Measurements from ENCODE around the gene DUSP28.

The DUSP28 gene

DNA sequence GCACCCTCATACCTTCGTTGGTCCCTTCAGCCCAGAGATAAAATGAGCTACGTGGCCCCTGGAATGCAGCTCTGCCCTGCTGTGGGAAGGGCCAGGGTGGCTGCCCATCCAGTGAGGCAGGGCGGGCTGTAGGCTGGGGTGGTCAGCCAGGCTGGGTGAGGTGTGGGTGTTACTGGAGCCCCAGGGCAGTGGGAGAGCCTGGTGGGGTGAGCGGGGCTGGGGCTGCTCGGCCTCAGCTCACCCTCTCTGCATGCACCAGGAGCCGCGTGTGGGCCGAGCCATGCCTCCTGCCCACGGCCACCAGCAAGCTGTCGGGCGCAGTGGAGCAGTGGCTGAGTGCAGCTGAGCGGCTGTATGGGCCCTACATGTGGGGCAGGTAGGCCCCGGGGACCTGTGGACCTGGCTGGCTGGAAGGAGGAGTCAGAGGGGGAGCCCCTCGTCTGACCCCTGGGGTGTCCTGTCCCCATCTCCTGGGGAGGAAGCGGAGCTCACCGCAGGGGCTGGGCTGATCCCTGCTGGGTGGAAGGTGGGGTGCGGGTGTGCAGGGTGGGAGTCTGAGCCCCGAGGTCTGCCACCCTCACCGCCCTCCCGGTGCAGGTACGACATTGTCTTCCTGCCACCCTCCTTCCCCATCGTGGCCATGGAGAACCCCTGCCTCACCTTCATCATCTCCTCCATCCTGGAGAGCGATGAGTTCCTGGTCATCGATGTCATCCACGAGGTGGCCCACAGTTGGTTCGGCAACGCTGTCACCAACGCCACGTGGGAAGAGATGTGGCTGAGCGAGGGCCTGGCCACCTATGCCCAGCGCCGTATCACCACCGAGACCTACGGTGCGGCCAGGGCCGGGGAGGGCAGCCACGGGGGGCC, 13.6 kb downstream of the DUSP28 start:
- no peak for DNase-seq

DNA sequence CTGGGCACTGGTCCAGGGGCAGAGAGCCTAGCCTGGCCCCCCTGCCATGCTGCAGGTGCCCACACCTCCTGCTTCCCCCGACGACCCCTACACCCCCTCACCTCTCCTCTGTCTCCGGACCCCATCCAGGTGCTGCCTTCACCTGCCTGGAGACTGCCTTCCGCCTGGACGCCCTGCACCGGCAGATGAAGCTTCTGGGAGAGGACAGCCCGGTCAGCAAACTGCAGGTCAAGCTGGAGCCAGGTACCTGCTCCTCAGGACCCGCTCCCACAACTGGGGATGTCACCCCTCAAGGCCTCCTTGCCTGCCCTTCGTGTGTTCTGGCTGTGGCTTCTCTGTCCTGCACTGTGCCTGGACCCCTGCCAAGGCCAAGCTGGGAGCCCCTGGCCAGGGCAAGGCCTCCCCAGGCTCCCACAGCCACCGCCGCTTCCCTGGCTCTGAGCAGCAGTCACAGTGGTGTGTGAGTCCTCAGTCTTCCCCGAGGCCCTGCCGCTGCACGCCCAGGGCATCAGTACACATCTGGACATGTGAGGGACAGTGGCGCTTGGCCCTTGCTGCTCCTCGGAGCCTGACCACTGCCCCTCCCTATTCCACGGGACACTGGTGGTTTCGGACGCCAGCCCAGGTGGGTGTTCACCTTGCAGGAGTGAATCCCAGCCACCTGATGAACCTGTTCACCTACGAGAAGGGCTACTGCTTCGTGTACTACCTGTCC, 14.4 kb downstream of the DUSP28 start:
- no peak for DNase-seq

DNA sequence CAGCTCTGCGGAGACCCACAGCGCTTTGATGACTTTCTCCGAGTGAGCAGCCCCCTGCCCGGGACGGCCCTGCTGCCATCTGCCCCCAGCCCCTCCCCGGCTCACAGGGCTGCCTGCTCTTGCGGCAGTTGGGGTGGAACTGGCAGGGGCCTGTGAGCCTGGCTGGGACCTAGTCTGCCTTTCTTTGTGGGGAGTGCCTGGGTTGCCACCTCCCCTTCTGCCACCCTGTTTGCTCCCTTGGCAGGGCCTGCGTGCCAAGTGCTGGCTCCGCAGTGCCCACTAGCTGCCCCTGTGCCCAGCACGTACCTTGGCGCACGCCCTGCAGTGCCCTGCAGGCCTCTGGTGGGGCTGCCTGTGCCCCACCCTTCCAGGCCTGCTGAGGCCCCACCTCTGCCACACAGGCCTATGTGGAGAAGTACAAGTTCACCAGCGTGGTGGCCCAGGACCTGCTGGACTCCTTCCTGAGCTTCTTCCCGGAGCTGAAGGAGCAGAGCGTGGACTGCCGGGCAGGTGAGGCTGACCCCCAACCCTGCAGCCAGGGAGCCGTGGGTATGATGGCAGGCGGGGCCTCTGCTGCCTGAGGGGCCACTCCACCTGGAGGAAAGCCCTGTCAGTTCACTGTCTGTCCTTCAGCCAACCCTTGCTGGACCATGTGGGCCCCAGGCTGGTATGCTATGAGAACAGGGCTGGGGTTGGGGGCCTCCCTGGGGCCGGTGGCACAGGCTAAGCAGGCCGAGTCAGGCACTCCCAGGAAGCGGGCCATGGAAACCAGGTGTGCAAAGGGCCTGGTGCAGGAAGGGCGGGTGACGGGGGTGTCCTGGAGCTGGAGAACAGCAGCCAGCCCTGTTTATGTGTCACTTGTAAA, 15.2 kb downstream of the DUSP28 start:
- DNase-seq: no peak

DNA sequence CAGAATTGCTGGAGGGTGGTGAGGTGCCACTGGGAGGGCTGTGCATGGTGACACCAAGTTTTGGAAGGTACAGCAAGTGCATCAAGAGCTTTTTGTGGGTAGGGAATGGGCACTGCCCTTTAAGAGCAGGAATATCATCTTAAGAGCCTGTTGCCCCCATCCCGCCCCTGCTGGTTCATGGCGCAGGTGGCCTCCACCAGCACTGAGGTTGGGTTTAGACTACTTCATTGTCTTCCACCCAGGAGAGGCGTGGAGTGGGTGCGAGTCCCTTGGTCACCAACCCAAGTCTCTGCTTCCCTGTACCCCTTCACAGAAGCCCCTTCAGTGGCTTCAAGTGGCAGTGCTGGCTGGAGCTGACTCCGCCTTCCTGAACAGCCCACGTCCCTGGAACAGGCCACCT, 15.9 kb downstream of the DUSP28 start:
- no peak for DNase-seq

DNA sequence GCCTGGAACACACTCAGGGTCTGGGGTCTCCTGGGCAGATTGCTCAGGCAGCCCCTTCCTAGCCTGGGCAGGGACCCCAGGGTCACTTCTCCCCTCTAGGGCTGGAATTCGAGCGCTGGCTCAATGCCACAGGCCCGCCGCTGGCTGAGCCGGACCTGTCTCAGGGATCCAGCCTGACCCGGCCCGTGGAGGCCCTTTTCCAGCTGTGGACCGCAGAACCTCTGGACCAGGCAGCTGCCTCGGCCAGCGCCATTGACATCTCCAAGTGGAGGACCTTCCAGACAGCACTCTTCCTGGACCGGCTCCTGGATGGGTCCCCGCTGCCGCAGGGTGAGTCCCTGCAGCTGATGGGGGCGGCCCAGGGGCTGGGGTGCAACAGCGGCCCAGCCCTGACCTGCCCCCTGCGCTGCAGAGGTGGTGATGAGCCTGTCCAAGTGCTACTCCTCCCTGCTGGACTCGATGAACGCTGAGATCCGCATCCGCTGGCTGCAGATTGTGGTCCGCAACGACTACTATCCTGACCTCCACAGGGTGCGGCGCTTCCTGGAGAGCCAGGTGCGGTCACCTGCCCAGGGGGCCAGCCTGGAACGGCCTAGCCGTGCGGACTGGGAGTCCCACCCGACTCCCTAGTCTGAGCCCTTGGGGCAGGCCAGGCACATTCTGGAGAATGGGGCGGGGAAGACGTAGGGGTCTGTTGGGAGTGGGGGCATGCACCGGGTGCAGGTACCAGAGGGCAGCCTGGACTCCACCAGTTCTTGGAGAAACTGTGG, 16.5 kb downstream of the DUSP28 start:
- DNase-seq: no peak

DNA sequence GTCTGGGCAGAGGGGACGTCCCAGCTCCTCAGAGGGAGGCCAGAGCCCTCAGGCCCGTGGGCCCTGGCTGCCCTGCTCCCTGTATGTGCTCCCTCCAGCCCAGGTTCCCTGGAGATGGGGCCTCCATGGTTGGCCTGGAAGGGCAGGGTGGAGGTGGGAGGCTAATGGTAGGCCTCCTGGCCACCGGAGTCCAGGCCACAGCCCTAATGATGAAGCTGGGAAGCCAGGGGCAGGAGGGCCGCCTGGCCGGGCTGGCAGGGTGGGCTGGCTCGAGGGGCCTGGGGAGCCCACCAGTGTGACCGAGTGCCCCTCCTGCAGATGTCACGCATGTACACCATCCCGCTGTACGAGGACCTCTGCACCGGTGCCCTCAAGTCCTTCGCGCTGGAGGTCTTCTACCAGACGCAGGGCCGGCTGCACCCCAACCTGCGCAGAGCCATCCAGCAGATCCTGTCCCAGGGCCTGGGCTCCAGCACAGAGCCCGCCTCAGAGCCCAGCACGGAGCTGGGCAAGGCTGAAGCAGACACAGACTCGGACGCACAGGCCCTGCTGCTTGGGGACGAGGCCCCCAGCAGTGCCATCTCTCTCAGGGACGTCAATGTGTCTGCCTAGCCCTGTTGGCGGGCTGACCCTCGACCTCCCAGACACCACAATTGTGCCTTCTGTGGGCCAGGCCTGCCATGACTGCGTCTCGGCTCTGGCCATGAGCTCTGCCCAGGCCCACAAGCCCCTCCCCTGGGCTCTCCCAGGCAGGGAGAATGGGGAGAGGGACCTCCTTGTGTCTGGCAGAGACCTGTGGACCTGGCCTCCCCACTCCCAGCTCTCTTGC, 17.3 kb downstream of the DUSP28 start:
- no peak for DNase-seq

DNA sequence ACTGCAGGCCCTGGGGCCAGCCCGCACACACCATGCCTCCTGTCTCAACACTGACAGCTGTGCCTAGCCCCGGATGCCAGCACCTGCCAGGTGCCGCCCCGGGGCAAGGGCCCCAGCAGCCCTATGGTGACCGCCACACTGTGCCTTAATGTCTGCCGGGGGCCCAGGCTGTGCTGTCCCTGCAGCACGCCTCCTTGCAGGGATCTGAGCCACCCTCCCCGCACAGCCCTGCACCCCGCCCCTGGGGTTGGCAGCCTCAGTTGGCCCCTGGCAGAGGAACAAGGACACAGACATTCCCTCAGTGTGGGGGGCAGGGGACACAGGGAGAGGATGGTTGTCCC, 17.9 kb downstream of the DUSP28 start:
- no peak for DNase-seq

DNA sequence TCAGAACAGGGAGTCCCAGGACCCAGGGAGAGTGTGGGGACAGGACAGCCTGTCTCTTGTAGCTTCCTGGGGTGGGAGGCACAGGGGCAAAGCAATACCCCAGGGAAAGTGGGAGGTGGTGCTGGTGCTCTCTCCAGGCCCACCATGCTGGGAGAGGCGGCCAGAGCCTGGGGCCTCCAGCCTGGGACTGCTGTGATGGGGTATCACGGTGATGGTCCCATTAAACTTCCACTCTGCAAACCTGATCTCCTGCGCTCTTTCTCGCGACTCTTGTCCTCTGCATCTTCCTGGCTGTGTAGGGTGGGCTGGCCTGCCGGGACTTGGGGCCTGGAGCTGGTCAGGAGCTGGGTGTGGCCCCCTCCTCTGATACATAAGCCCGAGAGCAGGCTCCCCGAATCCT, 18.3 kb downstream of the DUSP28 start:
- DNase-seq: no peak

DNA sequence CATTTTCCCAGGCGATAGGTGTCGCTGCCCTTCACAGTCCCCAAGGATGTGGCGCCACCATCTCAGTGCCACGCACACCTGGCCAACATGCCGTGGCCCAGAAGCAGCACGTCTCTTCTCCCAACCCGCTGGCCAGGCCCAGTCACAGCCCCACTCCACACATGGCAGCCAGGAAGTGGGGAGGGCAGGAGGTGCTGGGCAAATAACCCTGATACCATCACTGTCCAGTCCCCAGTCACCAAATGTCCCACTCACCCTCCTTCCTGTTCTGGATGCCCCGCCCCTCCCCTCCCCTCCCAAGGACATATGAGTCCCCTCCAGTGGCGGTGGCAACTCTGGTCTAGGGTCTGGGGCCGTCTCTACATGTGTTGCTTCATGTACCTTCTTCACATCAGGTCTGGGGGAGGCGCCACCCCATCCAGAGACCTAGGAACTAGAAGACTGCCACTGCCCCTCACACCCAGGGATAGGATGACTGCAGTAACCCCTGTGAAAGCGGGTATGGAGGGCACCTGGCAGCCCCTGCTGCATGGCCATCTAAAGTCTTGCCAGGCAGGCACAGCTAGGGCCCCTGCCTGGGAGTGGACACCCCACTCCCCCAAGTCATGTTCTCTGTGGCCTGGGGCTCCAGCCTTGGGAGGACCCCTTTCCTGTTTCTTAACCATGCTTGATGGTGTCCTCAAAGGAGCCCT, 19.1 kb downstream of the DUSP28 start:
- DNase-seq: no peak

DNA sequence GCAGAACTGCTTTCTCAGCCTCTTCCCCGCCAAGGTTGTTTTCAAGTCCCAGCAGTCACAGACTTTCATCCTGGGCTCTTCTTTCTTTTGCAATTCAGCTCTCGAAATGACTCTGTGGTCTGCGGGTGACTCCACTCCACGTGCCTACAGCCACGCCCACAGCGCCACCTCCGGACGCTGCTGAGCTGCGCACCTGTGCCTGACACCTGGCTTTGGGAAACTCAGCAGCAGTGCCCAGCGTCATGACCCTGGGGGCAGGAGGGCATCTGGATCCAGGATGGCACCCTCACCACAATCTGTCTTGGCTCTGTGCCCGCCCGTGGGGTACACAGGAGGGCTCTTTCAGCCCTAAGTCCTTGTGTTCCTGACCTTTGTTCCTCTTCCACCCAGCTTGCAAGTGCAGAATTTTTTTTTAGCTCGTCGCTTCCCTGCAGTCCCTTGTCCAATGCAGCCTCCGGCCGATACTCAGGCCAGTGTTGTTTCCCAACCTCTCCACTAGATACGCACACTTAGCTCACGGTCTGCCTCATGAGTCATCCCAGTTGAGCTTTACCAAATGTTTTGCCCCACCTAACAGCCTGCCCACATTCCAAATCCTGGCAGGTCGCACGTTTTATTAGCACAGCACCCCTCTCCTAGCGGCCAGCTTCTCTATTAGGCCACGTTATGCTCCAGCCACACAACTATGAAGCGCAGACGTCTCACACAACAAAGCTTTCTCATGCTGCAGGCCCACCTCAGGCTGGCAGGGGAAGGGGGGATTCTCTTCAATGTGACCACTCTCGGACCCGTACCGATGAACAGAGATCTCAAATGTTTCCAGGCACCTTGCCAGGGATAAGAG, 19.8 kb downstream of the DUSP28 start:
- DNase-seq: no peak

DNA sequence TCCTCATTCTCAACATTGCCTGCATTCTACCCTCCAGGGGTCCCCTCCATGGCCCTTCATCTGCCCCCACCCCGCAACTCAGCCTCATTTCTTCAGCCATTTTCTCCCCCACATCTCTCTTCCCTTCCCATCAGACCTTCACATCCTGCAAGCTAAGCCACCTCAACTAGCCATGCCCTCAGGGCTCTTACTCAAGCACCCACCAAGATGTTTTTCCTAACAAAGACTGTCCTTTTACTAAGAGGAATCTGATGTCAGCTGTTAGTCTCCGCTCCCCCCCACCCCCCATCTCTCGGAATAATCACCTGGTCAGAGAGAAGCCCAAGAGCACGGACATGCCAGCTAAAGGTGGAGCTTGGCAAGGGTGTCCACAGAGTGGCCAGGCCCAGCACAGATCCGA, 21.7 kb downstream of the DUSP28 start:
- no peak for DNase-seq

DNA sequence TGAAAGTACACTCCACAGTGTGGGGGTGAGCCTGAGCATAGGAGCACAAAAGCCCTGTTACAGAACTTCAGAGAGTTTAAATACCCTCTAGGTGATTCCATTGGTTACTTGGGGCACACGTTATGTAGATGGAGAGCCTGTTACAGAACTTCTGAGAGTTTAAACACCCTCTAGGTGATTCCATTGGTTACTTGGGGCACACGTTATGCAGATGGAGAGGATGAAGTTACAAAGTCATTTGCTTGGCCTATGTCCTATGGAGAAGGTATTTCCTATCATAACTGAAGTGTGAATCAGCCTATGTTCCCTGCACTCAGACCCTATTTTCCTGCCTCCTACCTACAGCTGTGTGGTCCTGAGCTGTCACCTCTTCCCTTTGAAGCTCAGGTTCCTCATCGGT, 22.6 kb downstream of the DUSP28 start:
- DNase-seq: no peak

DNA sequence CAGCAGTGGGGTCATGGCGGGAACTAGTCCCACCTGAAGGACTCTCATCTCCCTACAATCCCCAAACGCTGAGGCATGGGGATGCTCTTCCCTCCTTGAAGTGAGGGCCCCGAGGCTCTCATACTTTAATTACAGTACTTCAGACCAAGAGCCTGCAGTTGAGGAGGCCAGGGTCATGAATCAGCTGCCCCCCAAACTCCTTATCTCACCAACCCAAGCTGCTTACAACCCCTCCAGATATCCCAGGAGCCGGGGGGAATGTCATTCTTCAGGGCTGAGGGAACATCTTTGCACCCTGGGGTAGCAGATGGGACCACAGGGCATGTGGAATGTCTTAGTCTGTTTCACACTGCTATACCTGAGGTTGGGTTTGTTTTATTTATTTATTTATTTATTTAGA, 23.6 kb downstream of the DUSP28 start:
- no peak for DNase-seq

DNA sequence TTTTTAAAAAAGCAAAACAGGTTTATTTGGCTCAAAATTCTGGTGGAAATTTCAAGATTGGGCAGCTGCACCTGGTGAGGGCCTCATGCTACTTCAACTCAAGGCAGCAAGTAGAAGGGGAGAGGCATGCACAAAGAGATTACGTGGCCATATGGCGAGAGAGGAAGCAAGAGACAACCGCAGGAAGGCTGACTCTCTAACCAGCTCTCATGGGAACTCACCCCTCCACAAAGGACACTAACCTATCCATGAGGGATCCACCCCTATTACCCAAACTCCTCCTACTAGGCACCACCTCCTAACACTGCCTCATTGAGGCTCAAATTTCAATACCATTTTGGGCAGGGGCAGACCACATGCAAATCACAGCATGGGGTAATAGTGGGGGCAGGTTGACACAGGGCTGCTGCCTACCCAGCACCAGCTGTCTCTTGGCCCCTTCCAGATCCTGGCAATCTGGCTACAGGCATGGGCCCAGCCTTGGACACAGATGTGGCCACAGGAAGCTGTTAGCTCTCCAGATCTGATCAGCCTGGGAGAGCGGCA, 24.4 kb downstream of the DUSP28 start:
- DNase-seq: no peak

DNA sequence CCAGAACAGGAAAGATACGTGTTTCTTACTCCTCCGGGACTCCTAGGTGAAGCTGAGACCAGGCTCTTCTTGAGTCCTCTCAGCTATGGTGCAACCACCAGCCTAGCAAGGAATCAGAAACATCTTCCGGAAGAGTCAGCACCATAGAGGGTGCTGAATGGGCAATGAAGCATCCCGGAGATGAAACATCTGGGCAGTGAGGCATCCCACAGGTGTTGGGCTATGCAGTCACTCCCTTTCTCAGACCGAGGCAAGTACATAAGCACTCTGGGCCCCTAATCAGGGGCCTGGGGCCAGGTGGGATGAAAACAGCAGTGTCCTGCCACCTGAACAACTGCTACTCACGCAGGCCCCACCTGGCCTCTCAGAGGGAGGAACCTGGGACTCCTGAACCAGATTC, 24.9 kb downstream of the DUSP28 start:
- DNase-seq: no peak

DNA sequence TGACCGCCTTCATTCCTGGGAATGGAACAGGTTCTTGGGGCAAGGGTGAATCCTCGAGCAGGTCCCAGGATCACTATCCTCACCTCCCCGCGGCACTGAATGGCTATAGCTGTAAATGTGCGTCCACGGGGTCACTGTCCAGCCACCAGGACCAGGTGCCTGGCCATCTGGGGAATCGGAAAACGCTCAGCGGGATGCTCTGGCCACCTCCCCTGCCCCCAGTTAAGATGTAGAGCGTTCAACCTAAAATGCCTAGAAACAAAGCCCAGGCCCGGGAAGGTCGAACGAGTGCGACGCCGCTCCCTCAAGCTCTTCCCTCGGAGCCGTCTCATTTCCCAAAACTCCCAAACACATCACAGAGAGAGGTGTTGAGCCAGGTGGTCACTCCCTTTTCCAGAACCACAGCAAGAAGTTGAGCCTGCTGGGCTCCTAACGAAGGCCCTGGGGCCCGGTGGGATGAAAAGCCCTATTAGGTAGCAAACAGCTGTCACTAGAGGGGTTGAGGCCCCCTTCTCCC, 25.6 kb downstream of the DUSP28 start:
- no peak for DNase-seq

DNA sequence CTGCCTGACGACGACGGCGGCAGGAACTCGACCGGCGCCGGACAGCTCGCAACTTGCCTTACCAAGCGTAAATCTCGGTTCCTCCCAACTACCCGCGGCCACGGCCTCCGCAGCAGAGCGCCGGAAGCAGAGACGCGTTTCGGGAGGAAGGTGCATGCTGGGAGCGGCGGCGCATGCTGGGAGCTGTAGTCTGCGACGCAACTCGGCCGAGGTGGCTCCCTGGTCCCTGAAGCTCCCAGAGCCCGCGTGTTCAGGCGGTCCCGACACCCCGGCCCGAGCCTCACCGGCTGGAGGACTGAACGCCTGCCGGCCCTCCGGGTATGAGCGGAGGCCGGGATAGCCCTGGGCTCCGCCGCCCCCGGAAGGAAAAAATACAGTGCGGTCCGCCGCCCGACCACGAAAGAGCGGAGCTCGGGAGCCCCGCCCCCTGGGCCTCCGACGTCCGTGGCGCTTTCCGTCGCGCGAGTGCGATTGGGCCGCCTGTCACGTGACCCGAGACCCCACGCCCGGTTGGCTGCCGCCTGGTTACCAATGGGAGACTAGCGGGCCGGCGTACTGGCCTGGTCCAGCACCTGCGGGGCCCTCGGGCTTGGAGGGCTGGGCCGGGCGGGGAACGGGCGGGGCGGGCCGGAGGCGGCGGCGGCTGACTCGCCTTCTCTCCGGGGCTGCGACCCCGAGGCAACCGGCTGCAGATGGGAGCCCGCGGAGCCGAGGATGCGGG, 26.2 kb downstream of the DUSP28 start, which contains the start of gene CAPN10:
Gene CAPN10 (plus strand): TSS at position 537 of the 721 bp plus-strand sequence. CDS start 178 bp downstream, at position 715.
- DNase-seq: peak; percentile 92

DNA sequence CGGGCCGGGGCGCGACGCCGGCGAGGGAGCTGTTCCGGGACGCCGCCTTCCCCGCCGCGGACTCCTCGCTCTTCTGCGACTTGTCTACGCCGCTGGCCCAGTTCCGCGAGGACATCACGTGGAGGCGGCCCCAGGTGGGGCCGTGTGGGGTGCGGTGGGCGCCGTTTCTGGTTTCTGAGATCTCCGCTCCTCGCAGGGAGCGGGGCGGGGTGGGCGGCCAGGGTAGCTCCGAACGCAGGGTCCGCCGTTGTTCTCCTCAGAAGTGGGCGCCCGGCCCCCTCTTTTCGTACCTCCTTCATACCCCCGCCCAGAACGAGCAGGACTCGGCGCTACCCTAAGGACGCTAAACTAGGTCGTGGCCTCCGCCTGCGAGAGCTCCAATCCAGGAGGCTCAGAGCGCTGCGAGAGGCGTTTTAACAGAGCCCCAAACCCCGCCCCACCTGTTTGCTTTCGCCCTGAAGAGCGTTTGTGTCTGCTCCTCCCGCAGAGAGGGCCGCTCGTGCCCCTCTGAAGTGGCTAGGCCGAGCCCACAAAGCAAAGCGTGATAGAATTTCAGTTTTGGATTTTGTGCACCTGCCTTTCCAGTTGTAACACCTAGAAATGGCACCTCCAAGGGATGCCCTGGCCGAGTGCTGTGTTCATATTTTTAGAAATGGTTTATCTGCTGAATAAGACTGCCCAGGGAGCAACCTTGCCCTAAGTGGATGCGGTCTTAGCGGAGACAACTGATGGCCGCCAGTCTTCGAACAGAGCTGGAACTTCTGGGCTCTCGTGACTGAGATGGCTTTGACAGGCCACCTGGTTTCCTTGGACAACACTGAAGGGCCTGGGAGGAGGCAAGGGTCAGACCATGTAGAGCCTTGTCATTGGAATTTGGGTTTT, 27.0 kb downstream of the DUSP28 start:
- DNase-seq: peak; percentile 68
